Measurements from ENCODE around the gene AIFM2. TPM values are rescaled to one million over a fixed set of nuclear protein-coding genes. Genes with fewer than 3 reads are reported as not detected.
A peak's percentile ranks its signal among the peaks of the same experiment; 100 is the strongest.

AIFM2 gene
- total and polyA plus RNA-seq, 2 of the 13 experiments (the other 11 are each of a cell fraction or from before 2014, with no cell fraction given), result 20.3 to 29.5 TPM

- 0 out of 2 replicates have a peak, but pooled peaks have one; percentile 35 for TF ChIP-seq HMGXB3 (CRISPR knock-in tag; IDR thresholded peaks at IDR 0.05; ENCODE audit: borderline replicate concordance)
- no peak for TF ChIP-seq RBFOX2 (IDR thresholded peaks at IDR 0.05; ENCODE audit: low read depth, low read length)
- no peak for TF ChIP-seq ZBTB40 (IDR thresholded peaks at IDR 0.05)
- TF ChIP-seq ZBTB40 (CRISPR knock-in tag; IDR thresholded peaks at IDR 0.05), result no peak; the same call in 1 of the 2 replicates
- no peak for TF ChIP-seq ZNF337 (CRISPR knock-in tag; IDR thresholded peaks at IDR 0.05; ENCODE audit: borderline replicate concordance, low read depth)
- no peak for TF ChIP-seq ZNF576 (CRISPR knock-in tag; IDR thresholded peaks at IDR 0.05)
- no peak for TF ChIP-seq ZBTB2 (CRISPR knock-in tag; IDR thresholded peaks at IDR 0.05; ENCODE audit: low read depth)
- TF ChIP-seq ZNF841 (CRISPR knock-in tag; IDR thresholded peaks at IDR 0.05; ENCODE audit: borderline replicate concordance), result no peak
- TF ChIP-seq THYN1 (CRISPR knock-in tag; IDR thresholded peaks at IDR 0.05; ENCODE audit: borderline replicate concordance, low read depth), result no peak
- no peak for TF ChIP-seq ZNF160 (CRISPR knock-in tag; IDR thresholded peaks at IDR 0.05)
Measured at GRCh38 chr10:70090951-70091350, 41.7 kb downstream of the AIFM2 start (continued).

Data from HepG2 (cell line).